Common myeloid progenitor, CD34-positive (primary cell): ENCODE results near the gene LILRA1.
A peak's percentile ranks its signal among the peaks of the same experiment; 100 is the strongest.
"Not testable (repeated sequence)": the region's sequence is repeated elsewhere in the genome, so short reads cannot be mapped to it uniquely, and the experiment has no call there.

ENCODE experiments used
- CTCF ChIA-PET: fragments of 350-600 bp; sonication (Branson Sonifier 250); formaldehyde crosslinking; loops from one replicate; lab custom pipeline; 2021; ENCODE audit warnings: antibody characterized with exemption; lab: Charles Lee
- POLR2A ChIA-PET: fragments of 350-600 bp; sonication (Branson Sonifier 250); formaldehyde crosslinking; loops from one replicate; lab custom pipeline; 2021; ENCODE audit warnings: antibody characterized with exemption; lab: Charles Lee
- DNase-seq, 3 donors: peaks; one replicate each; pipeline versions ENCODE4 v3.0.0 to v3.0.0-alpha.2; 2013
- H3K27ac ChIP-seq, 2 experiments: 1 replicate in 1 of 2; 2 replicates in 1 of 2; pipeline ENCODE4 v1.7.0; 2013; ENCODE audit warnings: inconsistent platforms in 2 of 2, low read length in 2 of 2, mild to moderate bottlenecking in 2 of 2, low read depth in 1 of 2, moderate library complexity in 1 of 2; ENCODE audit not compliant: severe bottlenecking in 2 of 2, insufficient read depth in 1 of 2, poor library complexity in 1 of 2
- H3K27me3 ChIP-seq, 5 experiments: replicated peaks in 2 of 5; 1 replicate in 3 of 5; 2 replicates in 2 of 5; pipeline versions ENCODE4 v1.6.1 to v1.7.0; 2013; ENCODE audit warnings: low read length in 4 of 5, mild to moderate bottlenecking in 2 of 5, moderate library complexity in 2 of 5, inconsistent platforms in 1 of 5; ENCODE audit not compliant: insufficient read depth in 5 of 5, control insufficient read depth in 4 of 5
- H3K36me3 ChIP-seq, 4 experiments: 1 replicate in 2 of 4; 2 replicates in 2 of 4; pipeline versions ENCODE4 v1.6.1 to v1.7.0; 2013; ENCODE audit warnings: low read length in 3 of 4, control low read depth in 1 of 4, mild to moderate bottlenecking in 1 of 4; ENCODE audit not compliant: control insufficient read depth in 4 of 4, insufficient read depth in 4 of 4
- H3K4me1 ChIP-seq, 4 experiments: 1 replicate in 3 of 4; 2 replicates in 1 of 4; pipeline versions ENCODE4 v1.6.1 to v1.7.1; 2013; ENCODE audit warnings: low read length in 3 of 4, mild to moderate bottlenecking in 3 of 4, control low read depth in 1 of 4, inconsistent platforms in 1 of 4, moderate library complexity in 1 of 4; ENCODE audit not compliant: control insufficient read depth in 4 of 4, insufficient read depth in 4 of 4; ENCODE audit errors: control extremely low read depth in 1 of 4
- H3K4me3 ChIP-seq, 7 experiments: 1 replicate in 4 of 7; 2 replicates in 3 of 7; pipeline versions ENCODE4 v1.5.1 to v1.7.0; 2013; ENCODE audit warnings: mild to moderate bottlenecking in 7 of 7, low read length in 6 of 7, moderate library complexity in 6 of 7, inconsistent platforms in 2 of 7, low read depth in 2 of 7, control low read depth in 1 of 7; ENCODE audit not compliant: insufficient read depth in 4 of 7, control insufficient read depth in 1 of 7; ENCODE audit errors: extremely low read depth in 1 of 7
- H3K9me3 ChIP-seq, 5 experiments: 1 replicate in 4 of 5; 2 replicates in 1 of 5; pipeline versions ENCODE4 v1.6.1 to v1.7.1; 2013; ENCODE audit warnings: low read length in 4 of 5, mild to moderate bottlenecking in 2 of 5, inconsistent platforms in 1 of 5, low read depth in 1 of 5, moderate library complexity in 1 of 5; ENCODE audit not compliant: control insufficient read depth in 4 of 5, insufficient read depth in 2 of 5; ENCODE audit errors: control extremely low read depth in 1 of 5
- WGBS: methylation state at CpG from one replicate; pipeline ENCODE4 v1.1.5; 2013; ENCODE audit not compliant: insufficient coverage; 5-methylcytosine and 5-hydroxymethylcytosine counted together

The LILRA1 gene

GRCh38 chr19:54631489-54632337 lies 38.3 kb downstream of the LILRA1 start:
- not testable (repeated sequence) for H3K4me3 ChIP-seq, DNase-seq, H3K36me3 ChIP-seq, H3K27me3 ChIP-seq, H3K9me3 ChIP-seq, H3K27ac ChIP-seq
- H3K4me1 ChIP-seq, result peaks cover 0 to 37% (median 26%) of the 10 kb centered on the region in 4 experiments
- ChIA-PET CTCF (interaction anchor here (1.3 kb wide), 1 partner anchor 113 kb away, joined by 3 read pairs; no protein-coding TSS in a partner anchor), POLR2A (interaction anchor here (0.5 kb wide), 1 partner anchor 144 kb away, joined by 3 read pairs; no protein-coding TSS in a partner anchor)
- WGBS, result 92% methylated on average over 16 of the region's 23 CpGs

- POLR2A ChIA-PET, result not testable (repeated sequence)
- over 99% methylated on average over 11 of the region's 16 CpGs for WGBS
These were observed 39.1 kb downstream of the LILRA1 start for GRCh38 chr19:54632517-54632916.

GRCh38 chr19:54633401-54633800 lies 40.0 kb downstream of the LILRA1 start:
- POLR2A ChIA-PET, result no interaction called here
- 94% methylated on average over 3 of the region's 7 CpGs for WGBS

More at GRCh38 chr19:54632517-54632916, 39.1 kb downstream of the LILRA1 start:
- H3K4me3 ChIP-seq, DNase-seq, H3K27ac ChIP-seq, H3K9me3 ChIP-seq, H3K27me3 ChIP-seq, H3K36me3 ChIP-seq: not testable (repeated sequence)
- CTCF ChIA-PET, result interaction anchor here (1.3 kb wide), 1 partner anchor 113 kb away, joined by 3 read pairs; no protein-coding TSS in a partner anchor
- H3K4me1 ChIP-seq, result peaks cover 0 to 37% (median 26%) of the 10 kb centered on the region in 4 experiments

GRCh38 chr19:54636081-54636480 lies 42.6 kb downstream of the LILRA1 start:
- H3K27me3 ChIP-seq, H3K9me3 ChIP-seq, H3K27ac ChIP-seq, H3K4me3 ChIP-seq, DNase-seq, H3K4me1 ChIP-seq, H3K36me3 ChIP-seq, POLR2A ChIA-PET, CTCF ChIA-PET: not testable (repeated sequence)
- WGBS, result 31% methylated on average over 8 of the region's 12 CpGs

More at GRCh38 chr19:54633401-54633800, 40.0 kb downstream of the LILRA1 start:
- DNase-seq, result no peak
- no peaks in the 10 kb centered on the region for H3K27me3 ChIP-seq
- no peak overlapping the region for H3K27ac ChIP-seq
- no peaks in the 10 kb centered on the region for H3K9me3 ChIP-seq
- H3K4me3 ChIP-seq, result no peak overlapping the region
- CTCF ChIA-PET, result interaction anchor here (1.3 kb wide), 1 partner anchor 114 kb away, joined by 3 read pairs; no protein-coding TSS in a partner anchor
- no peaks in the 10 kb centered on the region for H3K36me3 ChIP-seq
- peaks cover 0 to 33% (median 24%) of the 10 kb centered on the region in 4 experiments for H3K4me1 ChIP-seq

GRCh38 chr19:54638683-54639082 lies 45.3 kb downstream of the LILRA1 start:
- DNase-seq, result no peak
- Histone ChIP-seq H3K36me3 (no peaks in the 10 kb centered on the region), H3K27ac (no peak overlapping the region), H3K27me3 (no peaks in the 10 kb centered on the region), H3K9me3 (no peaks in the 10 kb centered on the region), H3K4me3 (no peak overlapping the region), H3K4me1 (peaks cover 0 to 5% (median 1%) of the 10 kb centered on the region in 4 experiments)
- 98% methylated on average over 17 of the region's 18 CpGs for WGBS
- ChIA-PET CTCF (interaction anchor here (1.1 to 2.6 kb wide), 4 partner anchors 12 to 110 kb away, joined by 4 to 11 read pairs (median 4); no protein-coding TSS in a partner anchor), POLR2A (no interaction called here)

- H3K4me3 ChIP-seq, POLR2A ChIA-PET, H3K36me3 ChIP-seq, H3K27me3 ChIP-seq, H3K9me3 ChIP-seq, CTCF ChIA-PET, H3K4me1 ChIP-seq, H3K27ac ChIP-seq: not testable (repeated sequence)
- 0% methylated on average over 2 of the region's 5 CpGs for WGBS
- peak in 2 of 3 donors; percentile 28 to 29 for DNase-seq
These were observed 49.5 kb downstream of the LILRA1 start for GRCh38 chr19:54642953-54643352.

- POLR2A ChIA-PET, CTCF ChIA-PET: not testable (repeated sequence)
These were observed 50.2 kb downstream of the LILRA1 start for GRCh38 chr19:54643583-54643982.

More at GRCh38 chr19:54643583-54643982, 50.2 kb downstream of the LILRA1 start:
- not testable (repeated sequence) for H3K4me1 ChIP-seq, H3K27ac ChIP-seq, H3K4me3 ChIP-seq, H3K27me3 ChIP-seq, DNase-seq, H3K36me3 ChIP-seq, H3K9me3 ChIP-seq
- no CpG with 5 or more reads among the region's 6 CpGs for WGBS
